Natural killer cell (primary cell): ENCODE measurements around the gene HAPLN2. TPM values are rescaled to one million over a fixed set of nuclear protein-coding genes. Genes with fewer than 3 reads are reported as not detected.

Experiments
- ATAC-seq, 3 donors: fragments of 150-1000 bp in 2 of 3; fragments of 200-7000 bp in 1 of 3; cut with Tn5 transposase; 1 replicate in 1 of 3; 2 replicates in 2 of 3; pipeline ENCODE4 v1.10.0; 2021; ENCODE audit warnings: mild to moderate bottlenecking in 2 of 3, moderate library complexity in 2 of 3
- DNase-seq, 2 donors: peaks; one replicate each; pipeline versions ENCODE4 v3.0.0 to v3.0.0-alpha.2; 2013 to 2021; ENCODE audit warnings: mixed read lengths in 1 of 2
- H3K27ac ChIP-seq: one replicate; pipeline ENCODE4 v1.5.1; 2013; ENCODE audit warnings: mild to moderate bottlenecking, low read length
- H3K27me3 ChIP-seq: one replicate; pipeline ENCODE4 v1.6.1; 2013; ENCODE audit warnings: low read length; ENCODE audit not compliant: control insufficient read depth, insufficient read depth
- H3K36me3 ChIP-seq: one replicate; pipeline ENCODE4 v1.6.1; 2013; ENCODE audit warnings: low read length; ENCODE audit not compliant: control insufficient read depth, insufficient read depth
- H3K4me1 ChIP-seq: one replicate; pipeline ENCODE4 v1.6.1; 2013; ENCODE audit warnings: low read length; ENCODE audit not compliant: control insufficient read depth, insufficient read depth
- H3K4me3 ChIP-seq: one replicate; pipeline ENCODE4 v1.5.1; 2013; ENCODE audit warnings: low read length
- H3K9me3 ChIP-seq: one replicate; pipeline ENCODE4 v1.6.1; 2013; ENCODE audit warnings: low read length; ENCODE audit not compliant: control insufficient read depth, insufficient read depth
- H3K27ac Mint-ChIP-seq, 2 donors: one replicate each; pipeline ENCODE4 v1.8.0; 2022; ENCODE audit warnings: mild to moderate bottlenecking in 2 of 2, mixed read lengths in 2 of 2, moderate library complexity in 1 of 2
- H3K27me3 Mint-ChIP-seq, 2 donors: one replicate each; pipeline ENCODE4 v1.8.0; 2022; ENCODE audit warnings: low read depth in 2 of 2, mixed read lengths in 2 of 2
- H3K36me3 Mint-ChIP-seq: one replicate; pipeline ENCODE4 v1.8.0; 2022; ENCODE audit warnings: mixed read lengths
- H3K4me1 Mint-ChIP-seq, 2 donors: one replicate each; pipeline ENCODE4 v1.8.0; 2022; ENCODE audit warnings: mixed read lengths in 2 of 2
- H3K4me3 Mint-ChIP-seq: one replicate; pipeline ENCODE4 v1.8.0; 2022; ENCODE audit warnings: mild to moderate bottlenecking, moderate library complexity, mixed read lengths
- H3K9me3 Mint-ChIP-seq, 2 donors: one replicate each; pipeline ENCODE4 v1.8.0; 2022; ENCODE audit warnings: mixed read lengths in 2 of 2
- CTCF ChIP-seq: fragments of 200-600 bp; IDR thresholded peaks from one replicate; pipeline ENCODE4 v1.8.0; 2022; ENCODE audit warnings: antibody characterized with exemption
- WGBS: methylation state at CpG from one replicate; pipeline ENCODE4 v1.1.7; 2013; ENCODE audit warnings: missing lambda C conversion rate; ENCODE audit not compliant: insufficient coverage; 5-methylcytosine and 5-hydroxymethylcytosine counted together
- intact Hi-C: fragments of 100-400 bp; cut with micrococcal nuclease; formaldehyde crosslinking; loops from one replicate; pipeline ENCODE4 v1.14.2; 2022
- total RNA-seq, 4 donors: library from RNA; stranded (reverse); fragments of 120-200 nt in 1 of 4; gene quantifications; one replicate each; pipeline versions ENCODE4 v1.2.3 to v1.2.4, GENCODE V29; 2013 to 2022

The HAPLN2 gene
- total RNA-seq, 3 donors from 2014 or later (not counting 1 experiment from before 2014, with no cell fraction given), result not detected

GRCh38 chr1:156596426-156596825, 22.8 kb upstream of the HAPLN2 start:
- DNase-seq, result no peak
- H3K27me3 Mint-ChIP-seq, result no peaks in the 10 kb centered on the region
- H3K9me3 Mint-ChIP-seq, result no peaks in the 10 kb centered on the region
- ATAC-seq, result no peak
- Histone ChIP-seq H3K4me1 (peaks cover 24% of the 10 kb centered on the region), H3K27ac (no peak overlapping the region), H3K36me3 (peaks cover 19% of the 10 kb centered on the region), H3K4me3 (no peak overlapping the region), H3K9me3 (no peaks in the 10 kb centered on the region), H3K27me3 (no peaks in the 10 kb centered on the region)
- H3K4me3 Mint-ChIP-seq, result no peak overlapping the region
- H3K27ac Mint-ChIP-seq, result peak overlapping the region in 1 of 2 donors; percentile 33
- no peaks in the 10 kb centered on the region for H3K36me3 Mint-ChIP-seq
- peaks cover 18 to 25% of the 10 kb centered on the region in 2 donors for H3K4me1 Mint-ChIP-seq
- 95% methylated on average over 3 of the region's 3 CpGs for WGBS
- no peak for TF ChIP-seq CTCF
- intact Hi-C loops, result no loop called here

GRCh38 chr1:156598125-156598524, 21.1 kb upstream of the HAPLN2 start:
- ATAC-seq, result no peak
- no peaks in the 10 kb centered on the region for H3K9me3 Mint-ChIP-seq
- TF ChIP-seq CTCF, result no peak
- no peaks in the 10 kb centered on the region for H3K27me3 Mint-ChIP-seq
- Histone ChIP-seq H3K36me3 (peaks cover 19% of the 10 kb centered on the region), H3K9me3 (no peaks in the 10 kb centered on the region), H3K27ac (no peak overlapping the region), H3K4me3 (no peak overlapping the region), H3K27me3 (no peaks in the 10 kb centered on the region), H3K4me1 (peaks cover 26% of the 10 kb centered on the region)
- H3K27ac Mint-ChIP-seq, result peak overlapping the region in 1 of 2 donors; percentile 45
- over 99% methylated on average over 5 of the region's 5 CpGs for WGBS
- H3K4me3 Mint-ChIP-seq, result no peak overlapping the region
- DNase-seq, result no peak
- intact Hi-C loops, result no loop called here
- H3K4me1 Mint-ChIP-seq, result peaks cover 20 to 34% of the 10 kb centered on the region in 2 donors
- H3K36me3 Mint-ChIP-seq, result no peaks in the 10 kb centered on the region

- H3K27me3 ChIP-seq, result no peaks in the 10 kb centered on the region
- H3K4me1 ChIP-seq, result peaks cover 26% of the 10 kb centered on the region
- no peak for ATAC-seq
- Mint-ChIP-seq H3K36me3 (no peaks in the 10 kb centered on the region), H3K4me3 (no peak overlapping the region), H3K9me3 (no peaks in the 10 kb centered on the region), H3K4me1 (peaks cover 20 to 34% of the 10 kb centered on the region in 2 donors), H3K27ac (peak overlapping the region in 1 of 2 donors; percentile 45), H3K27me3 (no peaks in the 10 kb centered on the region)
- H3K36me3 ChIP-seq, result peaks cover 19% of the 10 kb centered on the region
- intact Hi-C loops, result no loop called here
- DNase-seq, result no peak
- no peaks in the 10 kb centered on the region for H3K9me3 ChIP-seq
- H3K27ac ChIP-seq, result no peak overlapping the region
- no peak for TF ChIP-seq CTCF
- WGBS, result 99% methylated on average over 4 of the region's 4 CpGs
- no peak overlapping the region for H3K4me3 ChIP-seq
These were observed 20.3 kb upstream of the HAPLN2 start for GRCh38 chr1:156598731-156599432.

GRCh38 chr1:156599811-156600210, 19.4 kb upstream of the HAPLN2 start:
- no peak overlapping the region for H3K4me3 Mint-ChIP-seq
- no peak for TF ChIP-seq CTCF
- no peaks in the 10 kb centered on the region for H3K27me3 Mint-ChIP-seq
- intact Hi-C loops, result loop anchor here (2.0 kb wide), 2 partner anchors 15 to 143 kb away; no protein-coding TSS in a partner anchor
- H3K4me1 ChIP-seq, result peaks cover 26% of the 10 kb centered on the region
- H3K27me3 ChIP-seq, result no peaks in the 10 kb centered on the region
- H3K36me3 Mint-ChIP-seq, result no peaks in the 10 kb centered on the region
- no peak overlapping the region for H3K4me3 ChIP-seq
- H3K36me3 ChIP-seq, result peaks cover 13% of the 10 kb centered on the region
- H3K27ac ChIP-seq, result no peak overlapping the region
- H3K27ac Mint-ChIP-seq, result peak overlapping the region in 1 of 2 donors; percentile 90
- peak; percentile 65 to 75 (median 65) for ATAC-seq
- peaks cover 20 to 33% of the 10 kb centered on the region in 2 donors for H3K4me1 Mint-ChIP-seq
- no peaks in the 10 kb centered on the region for H3K9me3 Mint-ChIP-seq
- peak in 1 of 2 donors; percentile 67 for DNase-seq
- no peaks in the 10 kb centered on the region for H3K9me3 ChIP-seq
- WGBS, result 55% methylated on average over 3 of the region's 3 CpGs
